22Rv1 (cell line): ENCODE results near the gene DENND1B.

ENCODE experiments used
- H3K27ac ChIP-seq: fragments of 450-650 bp; 2 replicates; pipeline ENCODE4 v1.5.1; 2017
- CTCF ChIP-seq: fragments of 450-650 bp; IDR thresholded peaks from 2 replicates; pipeline ENCODE4 v1.5.1; 2017; ENCODE audit warnings: mild to moderate bottlenecking
- ZFX ChIP-seq: fragments of 450-650 bp; IDR thresholded peaks from 2 replicates; pipeline ENCODE4 v1.6.1; 2017; ENCODE audit warnings: antibody characterized with exemption, borderline replicate concordance

DENND1B gene

DNA sequence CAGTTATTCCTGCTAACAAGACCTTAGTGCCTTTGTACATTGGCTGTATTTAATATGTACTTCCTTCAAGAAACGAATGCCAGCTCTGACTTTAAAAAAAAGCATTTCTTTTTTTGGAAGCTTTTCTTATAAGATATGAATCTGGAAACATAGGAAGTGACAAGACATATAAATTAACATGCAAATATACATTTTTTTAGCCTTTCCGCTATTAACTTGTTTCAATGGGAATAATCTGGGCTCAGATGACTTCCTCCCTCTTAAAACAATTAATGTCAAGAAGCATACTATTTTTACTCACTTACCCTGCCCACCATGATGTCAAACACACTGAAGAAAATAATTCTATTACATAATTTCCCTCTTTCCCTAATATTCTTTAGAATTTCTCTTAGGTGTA is 1.4 kb downstream of the DENND1B start:
- TF ChIP-seq ZFX (no peak), CTCF (no peak)
- H3K27ac ChIP-seq: no peak overlapping the region

GRCh38 chr1:197771904-197772556 is 3.2 kb downstream of the DENND1B start:
- TF ChIP-seq CTCF (no peak), ZFX (no peak)
- no peak overlapping the region for H3K27ac ChIP-seq

DNA sequence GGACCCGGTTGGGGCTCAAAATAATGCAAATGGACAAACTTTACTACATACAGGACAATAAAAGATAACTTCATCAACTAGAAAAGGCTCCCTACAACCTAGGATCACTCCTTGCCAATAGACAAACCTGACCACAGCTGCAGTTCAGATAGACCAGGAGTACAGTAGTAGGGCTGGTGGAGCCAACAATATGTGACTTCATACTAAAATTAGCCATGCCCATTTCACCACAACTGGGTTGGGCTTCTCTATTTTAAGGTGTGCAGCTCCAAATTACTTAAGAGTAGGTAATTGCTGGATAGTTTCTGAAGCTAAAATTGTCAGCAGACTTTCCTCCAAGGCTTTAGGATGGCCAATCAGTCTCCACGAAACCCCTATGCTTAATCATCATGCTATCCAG is 3.9 kb downstream of the DENND1B start:
- no peak for TF ChIP-seq CTCF
- no peak for TF ChIP-seq ZFX
- no peak overlapping the region for H3K27ac ChIP-seq

DNA sequence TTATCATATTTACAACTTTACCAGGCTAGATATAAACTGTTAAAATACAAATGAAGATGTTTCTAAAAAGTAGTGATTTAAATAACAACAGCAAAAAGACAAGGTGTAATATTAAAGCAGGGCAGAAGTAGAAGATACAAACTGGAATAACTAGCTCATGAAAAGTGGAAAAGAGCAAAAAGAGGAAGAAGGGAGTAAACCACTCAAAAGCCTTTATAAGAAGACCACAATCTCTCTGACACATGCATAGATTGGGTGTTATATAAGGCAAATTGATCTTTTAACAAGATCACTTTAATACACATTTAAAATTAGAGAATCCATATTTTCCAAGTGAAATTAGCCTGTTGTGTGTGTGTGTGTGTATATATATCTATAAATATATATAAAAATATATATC is 5.0 kb downstream of the DENND1B start:
- TF ChIP-seq CTCF: no peak
- no peak for TF ChIP-seq ZFX
- no peak overlapping the region for H3K27ac ChIP-seq

GRCh38 chr1:197769287-197769686 is 6.0 kb downstream of the DENND1B start:
- TF ChIP-seq ZFX: no peak
- H3K27ac ChIP-seq: no peak overlapping the region

DNA sequence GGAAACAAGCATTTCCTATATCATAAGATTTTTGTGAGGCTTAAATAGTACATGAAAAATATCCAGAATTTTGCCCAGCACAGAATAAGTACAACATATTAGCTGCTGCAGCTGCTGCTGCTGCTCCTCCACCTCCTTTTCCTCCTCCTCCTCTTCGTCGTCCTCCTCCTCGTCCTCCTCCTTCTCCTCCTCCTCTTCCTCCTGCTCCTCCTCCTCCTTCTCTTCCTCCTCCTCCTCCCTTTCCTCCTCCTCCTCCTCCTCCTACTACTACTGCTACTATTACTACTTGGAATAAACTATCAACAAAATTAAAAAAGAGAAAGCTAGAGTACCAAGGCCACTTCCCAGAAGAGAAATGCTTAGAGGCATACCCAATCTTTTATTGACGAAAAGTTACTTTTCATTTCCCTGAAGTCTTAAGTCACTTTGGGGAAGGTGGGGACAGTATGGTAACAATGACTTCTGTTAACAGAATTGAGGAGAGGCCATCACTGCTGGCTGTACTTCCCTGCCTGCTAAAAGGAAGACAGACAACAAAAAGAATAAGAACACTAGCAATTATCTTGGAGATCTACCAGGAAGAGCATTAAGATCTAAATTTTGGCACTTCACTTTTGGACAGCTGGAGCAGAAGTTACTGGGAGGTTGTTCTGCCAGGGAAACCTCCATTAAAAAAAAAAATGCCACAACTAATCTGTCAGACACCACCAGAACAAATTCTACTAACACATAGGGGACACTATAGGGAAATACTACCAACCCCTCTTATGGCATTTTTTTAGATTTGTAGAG is 7.1 kb downstream of the DENND1B start:
- no peak overlapping the region for H3K27ac ChIP-seq
- TF ChIP-seq ZFX (no peak), CTCF (no peak)

GRCh38 chr1:197763769-197764168 is 11.5 kb downstream of the DENND1B start:
- TF ChIP-seq ZFX: no peak
- TF ChIP-seq CTCF: no peak
- no peak overlapping the region for H3K27ac ChIP-seq
